GM12873 (cell line): Measurements from ENCODE around the gene PALMD.

Experiments used
- TF ChIP-seq, protein P1 (sequence below): IDR thresholded peaks from 2 replicates; pipeline ENCODE4 v1.5.1; 2012; ENCODE audit warnings: low read depth, mild to moderate bottlenecking, moderate library complexity, low read length, control low read depth; ENCODE audit not compliant: insufficient read depth; ENCODE audit errors: missing control alignments

PALMD gene

DNA sequence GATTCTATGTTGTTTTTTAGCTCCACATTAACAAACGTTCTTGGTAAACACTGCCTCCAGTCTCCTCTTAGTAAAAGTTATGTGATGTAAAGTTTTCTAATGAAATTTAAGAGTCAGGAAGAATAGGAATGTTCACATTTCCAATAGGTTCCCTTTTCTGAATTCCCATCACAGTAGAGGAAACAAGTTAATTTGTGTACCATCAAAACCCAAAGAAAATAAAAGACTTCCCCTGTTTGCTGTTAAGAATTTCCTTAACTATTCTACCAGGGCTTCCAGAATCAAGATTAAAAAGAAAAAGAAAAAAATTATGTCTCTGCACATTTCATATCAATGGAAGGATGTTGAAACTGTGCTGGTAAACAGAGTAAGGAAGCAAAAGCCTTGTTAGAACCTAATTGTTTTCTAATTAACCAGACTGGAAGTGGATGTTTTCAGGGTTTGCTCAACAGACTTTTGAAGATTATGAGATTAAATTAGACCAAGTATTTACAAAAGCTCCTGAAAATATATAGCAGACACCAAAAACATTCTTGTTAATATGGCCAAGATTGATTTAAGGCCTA lies 43.4 kb upstream of the PALMD start:
- TF ChIP-seq, protein P1, sequence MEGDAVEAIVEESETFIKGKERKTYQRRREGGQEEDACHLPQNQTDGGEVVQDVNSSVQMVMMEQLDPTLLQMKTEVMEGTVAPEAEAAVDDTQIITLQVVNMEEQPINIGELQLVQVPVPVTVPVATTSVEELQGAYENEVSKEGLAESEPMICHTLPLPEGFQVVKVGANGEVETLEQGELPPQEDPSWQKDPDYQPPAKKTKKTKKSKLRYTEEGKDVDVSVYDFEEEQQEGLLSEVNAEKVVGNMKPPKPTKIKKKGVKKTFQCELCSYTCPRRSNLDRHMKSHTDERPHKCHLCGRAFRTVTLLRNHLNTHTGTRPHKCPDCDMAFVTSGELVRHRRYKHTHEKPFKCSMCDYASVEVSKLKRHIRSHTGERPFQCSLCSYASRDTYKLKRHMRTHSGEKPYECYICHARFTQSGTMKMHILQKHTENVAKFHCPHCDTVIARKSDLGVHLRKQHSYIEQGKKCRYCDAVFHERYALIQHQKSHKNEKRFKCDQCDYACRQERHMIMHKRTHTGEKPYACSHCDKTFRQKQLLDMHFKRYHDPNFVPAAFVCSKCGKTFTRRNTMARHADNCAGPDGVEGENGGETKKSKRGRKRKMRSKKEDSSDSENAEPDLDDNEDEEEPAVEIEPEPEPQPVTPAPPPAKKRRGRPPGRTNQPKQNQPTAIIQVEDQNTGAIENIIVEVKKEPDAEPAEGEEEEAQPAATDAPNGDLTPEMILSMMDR = no peak

DNA sequence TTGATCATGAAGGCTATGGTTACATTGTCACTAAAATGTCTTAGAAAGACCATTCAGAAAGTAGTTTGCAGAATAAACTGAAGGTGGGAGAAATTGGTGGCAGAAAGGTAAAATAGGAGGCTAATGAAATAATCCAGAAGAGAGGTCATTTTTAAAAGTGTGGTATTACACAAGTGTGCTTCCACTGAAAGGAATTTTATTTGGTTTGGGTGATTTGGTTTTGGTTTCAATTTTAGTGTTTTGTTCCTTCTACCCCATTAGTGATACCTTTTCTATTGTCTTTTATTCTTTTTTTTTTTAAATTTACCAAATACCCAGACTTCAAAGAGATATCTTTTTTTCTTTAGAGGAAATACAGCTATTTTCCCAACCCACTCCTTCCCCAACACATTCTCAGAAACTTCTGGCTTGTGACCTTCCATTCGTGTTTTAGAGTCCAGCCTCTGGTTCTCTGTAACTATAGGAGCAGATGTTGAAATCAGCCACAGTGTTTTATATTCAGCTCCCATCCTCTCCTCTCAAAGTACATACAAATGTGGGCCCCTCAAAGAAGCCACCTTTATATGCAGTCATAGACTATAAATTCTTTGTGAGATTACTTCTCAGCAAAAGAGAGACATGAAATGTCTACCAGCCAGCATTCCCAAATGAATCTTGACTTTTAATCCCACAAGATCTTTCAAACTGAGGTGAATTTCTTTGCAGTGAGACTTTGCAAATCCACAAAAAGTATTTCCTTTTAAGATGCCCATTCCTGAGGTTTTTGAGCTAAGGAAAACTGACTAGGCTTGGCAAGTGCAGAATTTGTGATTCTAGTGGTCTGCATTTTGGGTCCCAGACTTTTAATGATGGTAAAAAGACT lies 42.0 kb upstream of the PALMD start:
- TF ChIP-seq, protein P1 = no peak

DNA sequence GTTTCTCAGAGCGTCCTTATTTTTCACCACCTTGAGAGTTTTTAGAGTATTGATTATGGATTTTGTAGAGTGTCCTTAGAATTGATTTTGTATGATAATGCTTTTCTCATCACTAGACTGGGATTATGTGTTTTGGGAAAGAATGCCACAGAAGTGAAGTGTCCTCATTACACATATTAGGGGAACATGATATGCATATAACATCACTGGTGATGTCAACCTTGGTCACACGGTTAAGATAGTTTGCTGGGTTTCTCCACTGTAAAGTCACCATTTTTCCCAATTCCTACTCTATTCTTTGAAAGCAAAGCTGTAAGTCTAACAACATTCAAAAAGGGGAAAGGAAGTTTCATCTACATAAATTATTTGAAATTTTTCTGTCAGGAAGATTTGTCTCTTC lies 39.6 kb upstream of the PALMD start:
- TF ChIP-seq, protein P1 = no peak

DNA sequence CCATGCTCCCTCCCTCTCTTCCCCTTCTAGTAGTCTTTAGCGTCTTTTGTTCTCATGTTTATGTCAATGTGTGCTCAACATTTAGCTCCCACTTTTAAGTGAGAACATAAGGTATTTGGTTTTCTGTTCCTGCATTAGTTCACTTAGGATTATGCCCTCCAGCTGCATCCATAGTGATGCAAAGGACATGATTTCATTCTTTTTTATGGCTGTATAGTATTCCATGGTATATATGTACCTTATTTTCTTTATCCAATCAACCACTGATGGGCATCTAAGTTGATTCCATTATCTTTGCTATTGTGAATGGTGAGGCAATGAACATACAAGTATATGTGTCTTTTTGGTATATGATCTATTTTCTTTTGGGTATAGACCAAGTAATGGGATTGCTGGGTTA lies 38.3 kb upstream of the PALMD start:
- TF ChIP-seq, protein P1 = no peak

DNA sequence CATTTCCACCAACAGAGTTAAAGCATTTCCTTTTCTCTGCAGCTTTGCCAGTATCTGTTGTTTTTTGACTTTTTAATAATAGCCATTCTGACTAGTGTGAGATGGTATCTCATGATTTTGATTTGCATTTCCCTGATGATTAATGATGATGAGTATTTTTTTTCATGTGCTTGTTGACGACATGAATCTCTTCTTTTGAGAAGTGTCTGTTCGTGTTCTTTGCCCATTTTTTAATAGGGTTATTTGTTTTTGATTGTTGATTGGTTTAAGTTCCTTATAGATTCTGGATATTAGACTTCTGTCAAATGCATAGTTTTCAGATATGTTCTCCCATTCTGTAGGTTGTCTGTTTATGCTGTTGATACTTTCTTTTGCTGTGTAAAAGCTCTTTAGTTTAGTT lies 37.9 kb upstream of the PALMD start:
- TF ChIP-seq, protein P1 = no peak

DNA sequence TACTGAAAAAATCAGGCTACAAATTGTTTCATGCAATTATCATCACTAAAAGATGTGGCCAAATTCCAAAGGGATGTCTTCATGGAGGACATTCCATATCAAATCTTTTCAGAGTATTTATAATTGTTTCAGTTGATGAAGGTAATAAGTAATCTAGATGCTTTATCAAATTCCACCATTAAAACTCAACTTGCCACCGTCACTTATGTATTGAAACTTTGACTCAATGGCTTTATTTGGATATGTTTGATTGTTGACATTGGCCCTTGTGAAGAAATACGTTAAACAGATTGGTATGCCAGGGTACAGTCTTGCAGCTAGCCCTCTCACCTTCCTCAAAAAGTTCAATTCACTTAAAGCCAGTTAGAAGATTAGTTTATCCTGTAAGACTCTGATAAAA lies 32.2 kb upstream of the PALMD start:
- TF ChIP-seq, protein P1 = no peak

DNA sequence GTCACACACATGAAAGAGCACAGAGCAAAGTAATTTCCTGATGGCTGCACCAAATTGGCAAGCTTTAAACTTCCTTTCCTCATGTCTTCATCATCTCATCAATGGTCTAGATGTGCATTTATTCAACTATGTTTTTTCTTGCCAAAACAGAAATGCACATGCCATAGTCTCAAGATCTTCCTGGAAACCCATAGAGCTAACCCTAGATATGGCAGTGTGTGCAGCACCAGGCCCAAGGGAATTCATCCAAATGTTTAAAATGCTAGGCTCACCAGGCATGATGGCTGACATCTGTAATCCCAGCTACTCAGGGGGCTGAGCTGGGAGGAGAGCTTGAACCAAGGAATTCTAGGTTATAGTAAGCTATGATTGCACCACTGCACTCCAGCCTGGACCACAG lies 31.2 kb upstream of the PALMD start:
- TF ChIP-seq, protein P1 = no peak
